Cardiac fibroblast (primary cell): Measurements from ENCODE around the gene RAB31.
"Not testable (repeated sequence)": the region's sequence is repeated elsewhere in the genome, so short reads cannot be mapped to it uniquely, and the experiment has no call there.

Experiments
- DNase-seq, 2 donors: peaks; one replicate each; pipeline versions ENCODE4 v3.0.0 to v3.0.0-alpha.2; 2010; ENCODE audit warnings: low read depth in 2 of 2
- H3K4me3 ChIP-seq, 2 donors: replicated peaks in 1 of 2; 1 replicate in 1 of 2; 2 replicates in 1 of 2; pipeline ENCODE4 v1.5.1; 2011; ENCODE audit warnings: low read depth in 2 of 2, low read length in 2 of 2, mild to moderate bottlenecking in 2 of 2, moderate library complexity in 1 of 2
- TF ChIP-seq, protein P1 (sequence below): IDR thresholded peaks from one replicate; pipeline ENCODE4 v1.5.1; 2011; ENCODE audit warnings: low read depth, mild to moderate bottlenecking, low read length, inconsistent platforms

Gene RAB31

DNA sequence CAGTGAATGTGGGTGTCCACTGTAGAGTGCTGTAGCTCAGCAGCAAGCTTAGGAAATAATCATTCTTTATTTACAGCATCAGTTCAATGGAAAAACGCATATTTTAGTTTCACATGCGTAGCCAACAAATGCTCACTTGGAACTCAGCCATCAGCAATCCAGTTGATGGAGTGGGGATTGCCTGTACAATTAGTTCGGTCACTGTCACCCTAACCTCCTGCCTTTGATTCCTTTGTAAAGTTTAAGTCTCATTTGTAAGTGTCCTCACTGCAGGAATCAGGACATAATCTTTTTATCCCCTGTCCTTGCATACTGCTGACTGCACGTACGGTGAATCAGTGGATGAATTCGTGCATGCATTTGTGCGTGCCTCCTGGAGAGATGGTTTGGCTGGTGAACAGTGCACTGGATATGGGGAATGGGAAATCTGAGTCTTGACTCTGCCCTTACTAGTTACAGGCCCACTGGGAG is 55.9 kb downstream of the RAB31 start:
- DNase-seq: no peak
- TF ChIP-seq, protein P1, sequence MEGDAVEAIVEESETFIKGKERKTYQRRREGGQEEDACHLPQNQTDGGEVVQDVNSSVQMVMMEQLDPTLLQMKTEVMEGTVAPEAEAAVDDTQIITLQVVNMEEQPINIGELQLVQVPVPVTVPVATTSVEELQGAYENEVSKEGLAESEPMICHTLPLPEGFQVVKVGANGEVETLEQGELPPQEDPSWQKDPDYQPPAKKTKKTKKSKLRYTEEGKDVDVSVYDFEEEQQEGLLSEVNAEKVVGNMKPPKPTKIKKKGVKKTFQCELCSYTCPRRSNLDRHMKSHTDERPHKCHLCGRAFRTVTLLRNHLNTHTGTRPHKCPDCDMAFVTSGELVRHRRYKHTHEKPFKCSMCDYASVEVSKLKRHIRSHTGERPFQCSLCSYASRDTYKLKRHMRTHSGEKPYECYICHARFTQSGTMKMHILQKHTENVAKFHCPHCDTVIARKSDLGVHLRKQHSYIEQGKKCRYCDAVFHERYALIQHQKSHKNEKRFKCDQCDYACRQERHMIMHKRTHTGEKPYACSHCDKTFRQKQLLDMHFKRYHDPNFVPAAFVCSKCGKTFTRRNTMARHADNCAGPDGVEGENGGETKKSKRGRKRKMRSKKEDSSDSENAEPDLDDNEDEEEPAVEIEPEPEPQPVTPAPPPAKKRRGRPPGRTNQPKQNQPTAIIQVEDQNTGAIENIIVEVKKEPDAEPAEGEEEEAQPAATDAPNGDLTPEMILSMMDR: no peak
- no peak overlapping the region for H3K4me3 ChIP-seq

- TF ChIP-seq, protein P1: no peak
- DNase-seq: no peak
- H3K4me3 ChIP-seq: no peak overlapping the region
Measured at GRCh38 chr18:9765501-9765900, 57.4 kb downstream of the RAB31 start.

GRCh38 chr18:9766076-9766481 is 58.0 kb downstream of the RAB31 start:
- TF ChIP-seq, protein P1: no peak

DNA sequence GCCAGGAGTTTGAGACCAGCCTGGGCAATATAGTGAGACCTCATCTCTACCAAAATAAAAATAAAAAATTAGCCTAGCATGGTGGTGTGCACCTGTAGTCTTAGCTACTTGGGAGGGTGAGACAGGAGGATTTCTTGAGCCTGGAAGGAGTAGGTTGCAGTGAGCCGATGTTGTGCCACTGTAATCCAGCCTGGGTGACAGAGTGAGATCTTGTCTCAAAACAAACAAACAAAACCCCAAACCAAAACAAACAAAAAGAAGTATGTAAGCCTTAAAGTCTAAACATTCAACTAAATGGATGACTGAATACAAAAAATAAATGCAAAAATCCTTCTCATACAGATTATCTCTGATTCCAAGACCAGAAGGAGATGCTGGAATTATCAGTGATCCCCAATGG is 58.6 kb downstream of the RAB31 start:
- TF ChIP-seq, protein P1: no peak
- H3K4me3 ChIP-seq: no peak overlapping the region
- DNase-seq: no peak

More at GRCh38 chr18:9766076-9766481, 58.0 kb downstream of the RAB31 start:
- DNase-seq: no peak
- no peak overlapping the region for H3K4me3 ChIP-seq

DNA sequence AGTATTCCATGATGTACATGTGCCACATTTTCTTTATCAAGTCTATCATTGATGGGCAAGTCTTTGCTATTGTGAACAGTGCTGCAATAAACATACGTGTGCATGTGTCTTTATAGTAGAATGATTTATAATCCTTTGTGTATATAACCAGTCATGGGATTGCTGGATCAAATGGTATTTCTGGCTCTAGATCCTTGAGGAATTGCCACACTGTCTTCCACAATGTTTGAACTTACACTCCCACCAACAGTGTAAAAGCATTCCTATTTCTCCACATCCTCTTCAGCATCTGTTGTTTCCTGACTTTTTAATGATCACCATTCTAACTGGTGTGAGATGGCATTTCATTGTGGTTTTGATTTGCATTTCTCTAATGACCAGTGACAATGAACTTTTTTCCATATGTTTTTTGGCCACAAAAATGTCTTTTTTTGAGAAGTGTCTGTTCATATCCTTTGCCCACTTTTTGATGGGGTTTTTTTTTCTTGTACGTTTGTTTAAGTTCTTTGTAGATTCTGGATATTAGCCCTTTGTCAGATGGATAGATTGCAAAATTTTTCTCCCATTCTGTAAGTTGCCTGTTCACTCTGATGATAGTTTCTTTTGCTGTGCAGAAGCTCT is 60.1 kb downstream of the RAB31 start:
- DNase-seq, H3K4me3 ChIP-seq: not testable (repeated sequence)

DNA sequence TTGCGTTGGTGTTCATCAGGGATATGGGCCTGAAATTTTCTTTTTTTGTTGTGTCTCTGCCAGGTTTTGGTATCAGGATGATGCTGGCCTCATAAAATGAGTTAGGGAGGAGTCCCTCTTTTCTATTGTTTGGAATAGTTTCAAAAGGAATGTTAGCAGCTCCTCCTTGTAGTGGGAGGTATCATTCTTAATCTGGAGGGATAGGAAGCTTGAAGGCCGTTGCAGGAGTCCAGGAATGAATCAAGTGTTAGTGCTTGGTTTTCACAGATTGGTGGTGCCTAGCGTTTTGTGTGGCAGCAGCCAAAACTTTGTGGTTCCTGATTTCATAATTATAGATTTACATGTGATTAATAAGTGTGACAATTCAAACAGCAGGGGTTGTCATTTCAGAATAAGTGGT is 62.0 kb downstream of the RAB31 start:
- not testable (repeated sequence) for DNase-seq, H3K4me3 ChIP-seq

DNA sequence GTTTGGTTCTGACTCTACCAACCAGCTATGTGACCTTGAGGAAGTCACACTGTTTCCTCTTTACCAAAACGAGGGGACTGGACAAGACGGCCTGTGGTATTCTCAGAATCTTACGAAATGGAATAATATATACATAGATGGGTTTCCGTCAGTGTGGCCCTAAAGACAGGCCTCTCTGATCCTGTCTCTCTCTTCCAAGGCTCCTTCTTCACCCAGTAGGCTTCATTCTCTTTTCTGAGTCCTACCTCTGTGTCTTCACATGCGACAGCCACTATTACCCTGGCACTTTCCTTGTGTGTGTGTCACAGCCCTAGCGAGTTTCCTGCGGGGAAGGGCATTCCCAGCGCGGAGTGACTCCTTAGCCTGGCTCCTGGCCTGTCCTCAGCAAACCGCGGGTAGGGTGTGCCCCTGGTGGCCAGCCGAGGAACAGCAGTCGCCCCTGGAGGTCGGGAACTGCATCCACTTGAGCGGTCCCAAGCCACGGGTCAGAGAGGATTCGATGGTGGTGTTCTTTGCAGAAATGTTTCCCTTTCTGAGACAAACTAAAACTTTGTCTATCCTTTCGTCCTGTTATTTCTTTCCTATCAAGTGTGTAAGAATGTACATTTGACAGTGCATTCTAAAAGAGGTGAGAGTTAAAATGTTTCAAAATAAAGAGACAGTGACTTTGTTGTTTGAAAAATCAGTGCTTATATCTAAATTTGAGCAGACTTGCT is 63.3 kb downstream of the RAB31 start:
- H3K4me3 ChIP-seq: no peak overlapping the region
- DNase-seq: peak; percentile 66 to 79
- TF ChIP-seq, protein P1: peak; percentile 99
